Liver (tissue), 9 donors: ENCODE measurements around the gene MAP3K4. TPM values are rescaled to one million over a fixed set of nuclear protein-coding genes. Genes with fewer than 3 reads are reported as not detected.

ENCODE experiments used
- DNase-seq: peaks from one replicate; pipeline ENCODE4 v3.0.0-alpha.2; 2017; ENCODE audit warnings: low spot score
- H3K27ac ChIP-seq, 2 donors: one replicate each; pipeline ENCODE4 v1.7.0; 2013; ENCODE audit warnings: inconsistent platforms in 2 of 2, low read length in 2 of 2, control low read depth in 1 of 2, low read depth in 1 of 2, mild to moderate bottlenecking in 1 of 2
- H3K27me3 ChIP-seq, 4 donors: one replicate each; pipeline versions ENCODE4 v1.6.1 to v1.7.0; 2013; ENCODE audit warnings: low read length in 3 of 4, inconsistent platforms in 1 of 4, mild to moderate bottlenecking in 1 of 4, moderate library complexity in 1 of 4; ENCODE audit not compliant: control insufficient read depth in 4 of 4, insufficient read depth in 4 of 4
- H3K36me3 ChIP-seq, 4 donors: one replicate each; pipeline versions ENCODE4 v1.6.1 to v1.7.0; 2013; ENCODE audit warnings: low read length in 3 of 4, mild to moderate bottlenecking in 3 of 4, low read depth in 1 of 4, moderate library complexity in 1 of 4; ENCODE audit not compliant: control insufficient read depth in 4 of 4, insufficient read depth in 3 of 4
- H3K4me1 ChIP-seq, 4 donors: one replicate each; pipeline versions ENCODE4 v1.6.1 to v1.7.0; 2013; ENCODE audit warnings: low read length in 3 of 4, mild to moderate bottlenecking in 3 of 4, moderate library complexity in 1 of 4; ENCODE audit not compliant: control insufficient read depth in 4 of 4, insufficient read depth in 4 of 4
- H3K4me3 ChIP-seq, 3 donors: one replicate each; pipeline versions ENCODE4 v1.6.1 to v1.7.0; 2013; ENCODE audit warnings: low read length in 3 of 3, control low read depth in 1 of 3, low read depth in 1 of 3, mild to moderate bottlenecking in 1 of 3
- H3K9ac ChIP-seq, 2 donors: one replicate each; pipeline ENCODE4 v1.7.0; 2013; ENCODE audit warnings: low read length in 2 of 2, mild to moderate bottlenecking in 2 of 2, moderate library complexity in 2 of 2, control low read depth in 1 of 2, low read depth in 1 of 2
- H3K9me3 ChIP-seq, 4 donors: one replicate each; pipeline versions ENCODE4 v1.6.1 to v1.7.0; 2013; ENCODE audit warnings: low read length in 3 of 4; ENCODE audit not compliant: control insufficient read depth in 4 of 4
- ATF3 ChIP-seq: IDR thresholded peaks from 2 replicates; pipeline ENCODE4 v1.6.1; 2016; ENCODE audit warnings: antibody characterized with exemption
- EGR1 ChIP-seq, 2 donors: IDR thresholded peaks; 2 replicates each; pipeline ENCODE4 v1.6.1; 2016 to 2018; ENCODE audit warnings: antibody characterized with exemption in 2 of 2, low read depth in 2 of 2
- FOXA1 ChIP-seq: IDR thresholded peaks from 2 replicates; pipeline ENCODE4 v1.6.1; 2016; ENCODE audit warnings: antibody characterized with exemption
- FOXA2 ChIP-seq: IDR thresholded peaks from 2 replicates; pipeline ENCODE4 v1.6.1; 2016; ENCODE audit warnings: antibody characterized with exemption
- GABPA ChIP-seq, 2 donors: IDR thresholded peaks in 1 of 2; conservative IDR thresholded peaks in 1 of 2; 2 replicates each; pipeline ENCODE4 v1.6.1; 2016; ENCODE audit warnings: antibody characterized with exemption in 2 of 2, mild to moderate bottlenecking in 1 of 2, moderate library complexity in 1 of 2
- HNF4A ChIP-seq, 2 donors: conservative IDR thresholded peaks; 2 replicates each; pipeline ENCODE4 v1.6.1; 2016; ENCODE audit warnings: antibody characterized with exemption in 2 of 2, mild to moderate bottlenecking in 2 of 2
- HNF4G ChIP-seq: IDR thresholded peaks from 2 replicates; pipeline ENCODE4 v1.6.1; 2016; ENCODE audit warnings: antibody characterized with exemption
- JUND ChIP-seq, 2 donors: IDR thresholded peaks; 2 replicates each; pipeline ENCODE4 v1.6.1; 2016; ENCODE audit warnings: antibody characterized with exemption in 2 of 2
- NR2F2 ChIP-seq: IDR thresholded peaks from 2 replicates; pipeline ENCODE4 v1.6.1; 2016; ENCODE audit warnings: antibody characterized with exemption
- RAD21 ChIP-seq, 2 donors: IDR thresholded peaks; 2 replicates each; pipeline ENCODE4 v1.6.1; 2016; ENCODE audit warnings: antibody characterized with exemption in 2 of 2, mild to moderate bottlenecking in 2 of 2
- RXRA ChIP-seq, 2 donors: IDR thresholded peaks; 2 replicates each; pipeline ENCODE4 v1.6.1; 2017 to 2018; ENCODE audit warnings: antibody characterized with exemption in 2 of 2, mild to moderate bottlenecking in 1 of 2
- SP1 ChIP-seq: IDR thresholded peaks from 2 replicates; pipeline ENCODE4 v1.6.1; 2018; ENCODE audit warnings: antibody characterized with exemption, mild to moderate bottlenecking
- TAF1 ChIP-seq: conservative IDR thresholded peaks from 2 replicates; pipeline ENCODE4 v1.6.1; 2016; ENCODE audit warnings: antibody characterized with exemption, mild to moderate bottlenecking
- YY1 ChIP-seq: IDR thresholded peaks from 2 replicates; pipeline ENCODE4 v1.6.1; 2016; ENCODE audit warnings: antibody characterized with exemption, mild to moderate bottlenecking
- ZBTB33 ChIP-seq: IDR thresholded peaks from 2 replicates; pipeline ENCODE4 v1.6.1; 2016; ENCODE audit warnings: antibody characterized with exemption
- WGBS: extraction: QIAGEN DNeasy Blood & Tissue Kit; methylation state at CpG from one replicate; pipeline ENCODE4 v1.1.7; 2013; 5-methylcytosine and 5-hydroxymethylcytosine counted together
- polyA plus RNA-seq, 2 donors: library from polyadenylated mRNA; stranded (reverse) in 1 of 2; unstranded in 1 of 2; fragments of 200-250 nt in 1 of 2; fragments of >200 nt in 1 of 2; fragmentation: Nextera tagmentation in 1 of 2; extraction: Ambion mirVana in 1 of 2; gene quantifications; one replicate each; pipeline versions ENCODE4 v1.2.1 to v1.2.3, GENCODE V29; 2013 to 2015
- total RNA-seq, 2 donors: library from RNA; depleted of rRNA; stranded (reverse); fragments of >200 nt; gene quantifications; one replicate each; pipeline ENCODE4 v1.2.3, GENCODE V29; 2014
- TF ChIP-seq, protein P1 (sequence below): IDR thresholded peaks from 2 replicates; pipeline ENCODE4 v1.6.1; 2016; ENCODE audit warnings: antibody characterized with exemption
- TF ChIP-seq, protein P2 (sequence below): IDR thresholded peaks from 2 replicates; pipeline ENCODE4 v1.6.1; 2016; ENCODE audit warnings: antibody characterized with exemption, mild to moderate bottlenecking
- donor health status: healthy.
- donor health status: healthy.
- donor health status: healthy.
- donor health status: healthy.
- donor health status: healthy.

Gene MAP3K4
- total and polyA plus RNA-seq, 4 donors: 4.3 to 20.0 (median 11.7) TPM

DNA sequence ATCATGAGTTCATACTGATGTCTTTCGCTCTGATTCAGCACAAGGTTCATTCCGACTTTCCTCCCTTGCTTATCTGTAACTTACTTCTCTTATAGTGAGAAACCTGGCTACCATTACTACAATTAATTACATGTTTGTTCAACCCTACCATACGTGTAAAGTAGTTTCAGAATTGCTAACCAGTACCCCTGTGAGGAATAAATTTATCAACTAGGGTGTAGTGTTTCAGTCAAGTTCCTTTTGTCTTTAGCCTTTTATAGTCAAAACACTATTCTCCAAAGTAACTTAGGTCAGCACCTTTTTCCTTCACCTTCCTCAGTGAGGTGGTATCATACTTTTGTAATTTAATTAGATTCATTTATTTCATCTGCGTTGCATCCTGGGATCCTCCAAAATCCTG is 64.9 kb downstream of the MAP3K4 start:
- no peak for DNase-seq
- Histone ChIP-seq H3K27me3 (no peaks in the 10 kb centered on the region), H3K4me1 (no peaks in the 10 kb centered on the region), H3K4me3 (no peak overlapping the region), H3K9ac (no peak overlapping the region), H3K9me3 (no peaks in the 10 kb centered on the region), H3K36me3 (no peaks in the 10 kb centered on the region), H3K27ac (no peak overlapping the region)
- TF ChIP-seq HNF4A (conservative IDR thresholded peaks at IDR 0.05) (no peak), ATF3 (no peak), TAF1 (no peak), FOXA1 (no peak), YY1 (no peak), JUND (IDR thresholded peaks at IDR 0.05) (no peak), EGR1 (IDR thresholded peaks at IDR 0.05; ENCODE audit: low read depth in 2 of 2) (no peak), ZBTB33 (no peak), NR2F2 (no peak), SP1 (no peak)
- TF ChIP-seq, protein P1, sequence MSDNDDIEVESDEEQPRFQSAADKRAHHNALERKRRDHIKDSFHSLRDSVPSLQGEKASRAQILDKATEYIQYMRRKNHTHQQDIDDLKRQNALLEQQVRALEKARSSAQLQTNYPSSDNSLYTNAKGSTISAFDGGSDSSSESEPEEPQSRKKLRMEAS: no peak
- 94% methylated on average over 4 of the region's 4 CpGs for WGBS

DNA sequence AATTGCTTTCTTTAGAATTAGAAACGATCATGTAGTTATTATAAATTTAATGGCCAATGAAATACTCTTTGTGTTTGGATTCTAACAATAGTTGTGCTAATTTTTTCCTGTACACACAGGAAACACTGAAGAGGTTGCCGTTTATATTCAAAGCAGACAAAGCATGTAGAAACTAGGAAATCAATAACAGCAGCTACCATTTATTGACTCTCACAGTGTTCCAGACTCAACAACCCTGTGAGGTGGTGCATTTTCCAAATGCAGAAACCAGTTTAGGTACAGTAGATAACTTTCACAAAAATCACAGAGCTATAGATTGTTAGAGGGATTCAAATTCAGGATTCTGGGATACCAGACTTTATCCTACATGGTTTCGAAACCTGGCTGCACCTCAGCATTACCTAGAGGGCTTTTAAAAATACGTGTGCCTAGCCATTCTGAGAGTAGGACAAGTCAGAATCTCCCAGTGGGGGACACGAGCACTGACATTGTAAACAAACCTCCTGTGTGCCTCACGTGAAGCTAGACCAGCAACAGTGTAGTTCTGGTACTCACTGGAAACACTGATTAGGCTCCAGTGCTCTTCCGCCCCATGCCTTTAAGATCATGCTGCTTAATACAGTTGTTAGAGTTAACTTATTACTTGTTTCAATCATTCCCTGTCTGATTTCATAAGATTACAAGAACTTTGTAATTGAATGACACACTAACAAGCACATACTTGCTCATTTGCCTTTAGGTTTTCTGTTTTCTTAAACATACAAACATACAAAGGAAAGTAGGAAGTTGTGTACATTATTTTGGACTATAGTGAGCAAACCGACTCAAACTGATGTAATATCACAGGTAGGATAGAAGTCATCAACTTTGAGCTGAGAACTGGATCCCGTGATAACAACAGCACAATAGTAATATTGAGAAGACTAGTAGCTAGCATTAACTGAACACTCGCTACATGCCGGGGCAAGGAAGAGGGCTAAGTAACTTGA is 65.8 kb downstream of the MAP3K4 start:
- H3K4me3 ChIP-seq: no peak overlapping the region
- H3K4me1 ChIP-seq: no peaks in the 10 kb centered on the region
- no peaks in the 10 kb centered on the region for H3K27me3 ChIP-seq
- no peaks in the 10 kb centered on the region for H3K9me3 ChIP-seq
- TF ChIP-seq HNF4G: no peak
- no peak for TF ChIP-seq JUND (IDR thresholded peaks at IDR 0.05)
- no peak for TF ChIP-seq HNF4A (conservative IDR thresholded peaks at IDR 0.05)
- no peak overlapping the region for H3K27ac ChIP-seq
- H3K36me3 ChIP-seq: no peaks in the 10 kb centered on the region
- DNase-seq: no peak
- H3K9ac ChIP-seq: no peak overlapping the region
- WGBS: 82% methylated on average over 11 of the region's 11 CpGs

DNA sequence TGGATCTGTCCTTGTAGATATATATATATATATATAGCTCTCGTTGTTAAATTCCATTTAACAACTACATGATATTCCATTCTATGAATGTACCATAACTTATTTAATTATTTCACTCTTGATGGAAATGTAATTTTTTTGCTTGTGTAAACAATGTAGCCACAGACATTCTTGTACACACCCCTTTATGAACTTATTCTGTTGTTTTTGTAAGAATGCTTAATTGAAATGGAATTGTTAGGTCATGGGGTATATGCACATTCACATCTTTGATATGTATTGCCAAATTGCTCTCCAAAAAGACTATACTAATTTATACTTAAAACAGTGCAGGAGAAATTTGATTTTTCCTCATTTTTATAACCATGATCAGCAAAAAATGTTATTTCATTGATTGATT is 67.2 kb downstream of the MAP3K4 start:
- H3K36me3 ChIP-seq: no peaks in the 10 kb centered on the region
- H3K4me3 ChIP-seq: no peak overlapping the region
- no peaks in the 10 kb centered on the region for H3K27me3 ChIP-seq
- no peak overlapping the region for H3K27ac ChIP-seq
- 95% methylated on average over 1 of the region's 1 CpG for WGBS
- H3K4me1 ChIP-seq: no peaks in the 10 kb centered on the region
- no peaks in the 10 kb centered on the region for H3K9me3 ChIP-seq
- DNase-seq: no peak
- no peak overlapping the region for H3K9ac ChIP-seq
- TF ChIP-seq RAD21 (IDR thresholded peaks at IDR 0.05): no peak
- no peak for TF ChIP-seq YY1
- no peak for TF ChIP-seq RXRA (IDR thresholded peaks at IDR 0.05)
- TF ChIP-seq SP1: no peak
- TF ChIP-seq NR2F2: no peak
- no peak for TF ChIP-seq ATF3
- no peak for TF ChIP-seq TAF1
- no peak for TF ChIP-seq ZBTB33
- TF ChIP-seq GABPA (IDR thresholded peaks at IDR 0.05 in 1 of 2, conservative IDR thresholded peaks at IDR 0.05 in 1 of 2): no peak
- TF ChIP-seq FOXA2: no peak
- TF ChIP-seq, protein P2, sequence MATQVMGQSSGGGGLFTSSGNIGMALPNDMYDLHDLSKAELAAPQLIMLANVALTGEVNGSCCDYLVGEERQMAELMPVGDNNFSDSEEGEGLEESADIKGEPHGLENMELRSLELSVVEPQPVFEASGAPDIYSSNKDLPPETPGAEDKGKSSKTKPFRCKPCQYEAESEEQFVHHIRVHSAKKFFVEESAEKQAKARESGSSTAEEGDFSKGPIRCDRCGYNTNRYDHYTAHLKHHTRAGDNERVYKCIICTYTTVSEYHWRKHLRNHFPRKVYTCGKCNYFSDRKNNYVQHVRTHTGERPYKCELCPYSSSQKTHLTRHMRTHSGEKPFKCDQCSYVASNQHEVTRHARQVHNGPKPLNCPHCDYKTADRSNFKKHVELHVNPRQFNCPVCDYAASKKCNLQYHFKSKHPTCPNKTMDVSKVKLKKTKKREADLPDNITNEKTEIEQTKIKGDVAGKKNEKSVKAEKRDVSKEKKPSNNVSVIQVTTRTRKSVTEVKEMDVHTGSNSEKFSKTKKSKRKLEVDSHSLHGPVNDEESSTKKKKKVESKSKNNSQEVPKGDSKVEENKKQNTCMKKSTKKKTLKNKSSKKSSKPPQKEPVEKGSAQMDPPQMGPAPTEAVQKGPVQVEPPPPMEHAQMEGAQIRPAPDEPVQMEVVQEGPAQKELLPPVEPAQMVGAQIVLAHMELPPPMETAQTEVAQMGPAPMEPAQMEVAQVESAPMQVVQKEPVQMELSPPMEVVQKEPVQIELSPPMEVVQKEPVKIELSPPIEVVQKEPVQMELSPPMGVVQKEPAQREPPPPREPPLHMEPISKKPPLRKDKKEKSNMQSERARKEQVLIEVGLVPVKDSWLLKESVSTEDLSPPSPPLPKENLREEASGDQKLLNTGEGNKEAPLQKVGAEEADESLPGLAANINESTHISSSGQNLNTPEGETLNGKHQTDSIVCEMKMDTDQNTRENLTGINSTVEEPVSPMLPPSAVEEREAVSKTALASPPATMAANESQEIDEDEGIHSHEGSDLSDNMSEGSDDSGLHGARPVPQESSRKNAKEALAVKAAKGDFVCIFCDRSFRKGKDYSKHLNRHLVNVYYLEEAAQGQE: no peak
- no peak for TF ChIP-seq FOXA1
- no peak for TF ChIP-seq JUND (IDR thresholded peaks at IDR 0.05)
- no peak for TF ChIP-seq HNF4G
